GM23338 (cell line): ENCODE measurements around the gene ZC4H2. TPM values are rescaled to one million over a fixed set of nuclear protein-coding genes. Genes with fewer than 3 reads are reported as not detected.

Source experiments
- ATAC-seq: fragments of 200-7000 bp; cut with Tn5 transposase; 3 replicates; pipeline ENCODE4 v1.9.1; 2020
- DNase-seq: peaks from one replicate; pipeline ENCODE4 v3.0.0-alpha.2; 2015; ENCODE audit warnings: low spot score
- H2AFZ ChIP-seq: fragments of 200-600 bp; sonication (generic); 2 replicates; pipeline ENCODE4 v1.8.0; 2016; ENCODE audit warnings: antibody characterized with exemption, mild to moderate bottlenecking, moderate library complexity
- H3F3A ChIP-seq: fragments of 200-600 bp; sonication (generic); replicated peaks from 2 replicates; pipeline ENCODE4 v1.8.0; 2017; ENCODE audit warnings: antibody characterized with exemption, mixed run types, low read depth
- H3K27ac ChIP-seq: fragments of 200-600 bp; sonication (generic); 2 replicates; pipeline ENCODE4 v1.6.1; 2016; ENCODE audit warnings: low read depth
- H3K27me3 ChIP-seq: fragments of 200-600 bp; sonication (generic); 2 replicates; pipeline ENCODE4 v1.8.0; 2016; ENCODE audit warnings: mild to moderate bottlenecking, mixed run types, moderate library complexity; ENCODE audit not compliant: insufficient read depth
- H3K36me3 ChIP-seq: fragments of 200-600 bp; sonication (generic); 2 replicates; pipeline ENCODE4 v1.8.0; 2016; ENCODE audit warnings: mild to moderate bottlenecking; ENCODE audit not compliant: insufficient read depth
- H3K4me1 ChIP-seq: fragments of 200-600 bp; sonication (generic); 2 replicates; pipeline ENCODE4 v1.8.0; 2016; ENCODE audit warnings: mild to moderate bottlenecking, moderate library complexity; ENCODE audit not compliant: insufficient read depth
- H3K4me2 ChIP-seq: fragments of 200-600 bp; sonication (generic); 2 replicates; pipeline ENCODE4 v1.7.1; 2017; ENCODE audit warnings: mixed run types
- H3K4me3 ChIP-seq: fragments of 200-600 bp; sonication (generic); 2 replicates; pipeline ENCODE4 v1.6.1; 2016; ENCODE audit warnings: mixed run types
- H3K79me2 ChIP-seq: fragments of 200-600 bp; sonication (generic); replicated peaks from 2 replicates; pipeline ENCODE4 v1.8.0; 2017; ENCODE audit warnings: mild to moderate bottlenecking; ENCODE audit not compliant: insufficient read depth
- H3K9me2 ChIP-seq: fragments of 200-600 bp; sonication (generic); 2 replicates; pipeline ENCODE4 v1.8.0; 2017; ENCODE audit not compliant: insufficient read depth
- H4K20me1 ChIP-seq: fragments of 200-600 bp; sonication (generic); replicated peaks from 2 replicates; pipeline ENCODE4 v1.8.0; 2017; ENCODE audit warnings: mild to moderate bottlenecking; ENCODE audit not compliant: insufficient read depth
- H3K27ac Mint-ChIP-seq: 2 replicates; pipeline ENCODE4 v1.8.0; 2020; ENCODE audit warnings: inconsistent platforms, mild to moderate bottlenecking, moderate library complexity, mixed read lengths
- H3K27me3 Mint-ChIP-seq: 3 replicates; pipeline ENCODE4 v1.8.0; 2022; ENCODE audit warnings: low read depth, mild to moderate bottlenecking, moderate library complexity, mixed read lengths, inconsistent platforms; ENCODE audit not compliant: insufficient read depth, poor library complexity
- H3K36me3 Mint-ChIP-seq: 3 replicates; pipeline ENCODE4 v1.8.0; 2021; ENCODE audit warnings: low read depth, mild to moderate bottlenecking, inconsistent platforms, moderate library complexity, mixed read lengths
- H3K4me1 Mint-ChIP-seq: 3 replicates; pipeline ENCODE4 v1.8.0; 2020; ENCODE audit warnings: mild to moderate bottlenecking, inconsistent platforms, mixed read lengths
- H3K4me3 Mint-ChIP-seq: 3 replicates; pipeline ENCODE4 v1.8.0; 2021; ENCODE audit warnings: moderate library complexity, mild to moderate bottlenecking, inconsistent platforms, mixed read lengths
- H3K9me3 Mint-ChIP-seq: 3 replicates; pipeline ENCODE4 v1.8.0; 2020; ENCODE audit warnings: moderate library complexity, mild to moderate bottlenecking, inconsistent platforms, mixed read lengths
- EZH2 ChIP-seq: fragments of 200-600 bp; sonication (generic); IDR thresholded peaks from one replicate; pipeline ENCODE4 v1.8.0; 2017; ENCODE audit warnings: antibody characterized with exemption, mild to moderate bottlenecking, low read depth; ENCODE audit not compliant: unreplicated experiment
- EZH2phosphoT487 ChIP-seq: fragments of 200-600 bp; sonication (generic); IDR thresholded peaks from one replicate; pipeline ENCODE4 v1.8.1; 2018; ENCODE audit warnings: antibody characterized with exemption; ENCODE audit not compliant: unreplicated experiment
- JUNB ChIP-seq: IDR thresholded peaks from one replicate; pipeline ENCODE4 v1.6.1; 2016; ENCODE audit warnings: antibody characterized with exemption; ENCODE audit not compliant: unreplicated experiment
- ZNF114 ChIP-seq: fragments of 250-450 bp; sonication (Bioruptor Pico); IDR thresholded peaks from 2 replicates; pipeline ENCODE4 v1.5.0; 2020; ENCODE audit warnings: mild to moderate bottlenecking, moderate library complexity
- polyA plus RNA-seq: library from polyadenylated mRNA; unstranded; fragments of >200 nt; fragmentation: Nextera tagmentation; extraction: Ambion mirVana; gene quantifications from 2 replicates; pipeline ENCODE4 v1.2.1, GENCODE V29; 2016
- total RNA-seq: library from RNA; depleted of rRNA; stranded (reverse); fragments of >200 nt; shearing (Covaris generic); gene quantifications from 2 replicates; pipeline ENCODE4 v1.2.3, GENCODE V29; 2014
- TF ChIP-seq, protein P1 (sequence below), 2 experiments: fragments of 200-600 bp in 1 of 2; sonication (generic) in 1 of 2; conservative IDR thresholded peaks; 2 replicates each; pipeline versions ENCODE4 v1.5.1 to v1.6.1; 2016 to 2017; ENCODE audit warnings: antibody characterized with exemption in 2 of 2, low read depth in 2 of 2, mild to moderate bottlenecking in 2 of 2, moderate library complexity in 1 of 2

The ZC4H2 gene
- total and polyA plus RNA-seq, 2 experiments from 2014 or later = 17.4 to 28.3 TPM

DNA sequence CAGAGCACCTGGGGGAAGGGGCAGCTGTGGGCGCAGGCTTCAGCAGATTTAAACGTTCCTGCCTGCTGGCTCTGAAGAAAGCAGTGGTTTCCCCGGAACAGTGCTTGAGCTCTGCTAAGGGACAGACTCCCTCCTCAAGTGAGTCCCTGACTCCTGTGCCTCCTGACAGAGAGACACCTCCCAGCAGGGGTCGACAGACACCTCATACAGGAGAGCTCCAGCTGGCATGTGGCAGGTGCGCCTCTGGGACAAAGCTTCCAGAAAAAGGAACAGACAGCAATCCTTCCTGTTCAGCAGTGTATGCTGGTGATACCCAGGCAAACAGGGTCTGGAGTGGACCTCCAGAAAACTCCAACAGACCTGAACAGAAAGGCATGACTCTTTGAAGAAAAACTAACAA lies 68.1 kb downstream of the ZC4H2 start:
- Histone ChIP-seq H2AFZ (no peak overlapping the region), H3K9me2 (no peaks in the 10 kb centered on the region), H3K36me3 (no peaks in the 10 kb centered on the region), H3K4me1 (no peaks in the 10 kb centered on the region), H3F3A (no peaks in the 10 kb centered on the region), H3K4me2 (no peak overlapping the region), H3K27me3 (no peaks in the 10 kb centered on the region), H3K27ac (no peak overlapping the region), H3K4me3 (no peak overlapping the region), H4K20me1 (no peaks in the 10 kb centered on the region), H3K79me2 (no peaks in the 10 kb centered on the region)
- TF ChIP-seq, protein P1, sequence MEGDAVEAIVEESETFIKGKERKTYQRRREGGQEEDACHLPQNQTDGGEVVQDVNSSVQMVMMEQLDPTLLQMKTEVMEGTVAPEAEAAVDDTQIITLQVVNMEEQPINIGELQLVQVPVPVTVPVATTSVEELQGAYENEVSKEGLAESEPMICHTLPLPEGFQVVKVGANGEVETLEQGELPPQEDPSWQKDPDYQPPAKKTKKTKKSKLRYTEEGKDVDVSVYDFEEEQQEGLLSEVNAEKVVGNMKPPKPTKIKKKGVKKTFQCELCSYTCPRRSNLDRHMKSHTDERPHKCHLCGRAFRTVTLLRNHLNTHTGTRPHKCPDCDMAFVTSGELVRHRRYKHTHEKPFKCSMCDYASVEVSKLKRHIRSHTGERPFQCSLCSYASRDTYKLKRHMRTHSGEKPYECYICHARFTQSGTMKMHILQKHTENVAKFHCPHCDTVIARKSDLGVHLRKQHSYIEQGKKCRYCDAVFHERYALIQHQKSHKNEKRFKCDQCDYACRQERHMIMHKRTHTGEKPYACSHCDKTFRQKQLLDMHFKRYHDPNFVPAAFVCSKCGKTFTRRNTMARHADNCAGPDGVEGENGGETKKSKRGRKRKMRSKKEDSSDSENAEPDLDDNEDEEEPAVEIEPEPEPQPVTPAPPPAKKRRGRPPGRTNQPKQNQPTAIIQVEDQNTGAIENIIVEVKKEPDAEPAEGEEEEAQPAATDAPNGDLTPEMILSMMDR (conservative IDR thresholded peaks at IDR 0.05; ENCODE audit: low read depth in 2 of 2) = peak in 1 of 2 experiments; percentile 27; a peak in 2 of 4 replicates
- TF ChIP-seq EZH2phosphoT487 (no peak), ZNF114 (no peak)
- H3K27ac Mint-ChIP-seq = no peak overlapping the region
- no peak for DNase-seq
- H3K4me1 Mint-ChIP-seq = no peaks in the 10 kb centered on the region
- H3K27me3 Mint-ChIP-seq = peaks cover 5% of the 10 kb centered on the region
- H3K4me3 Mint-ChIP-seq = no peak overlapping the region
- no peak for ATAC-seq
- peaks cover 65% of the 10 kb centered on the region for H3K36me3 Mint-ChIP-seq
- peaks cover 6% of the 10 kb centered on the region for H3K9me3 Mint-ChIP-seq

DNA sequence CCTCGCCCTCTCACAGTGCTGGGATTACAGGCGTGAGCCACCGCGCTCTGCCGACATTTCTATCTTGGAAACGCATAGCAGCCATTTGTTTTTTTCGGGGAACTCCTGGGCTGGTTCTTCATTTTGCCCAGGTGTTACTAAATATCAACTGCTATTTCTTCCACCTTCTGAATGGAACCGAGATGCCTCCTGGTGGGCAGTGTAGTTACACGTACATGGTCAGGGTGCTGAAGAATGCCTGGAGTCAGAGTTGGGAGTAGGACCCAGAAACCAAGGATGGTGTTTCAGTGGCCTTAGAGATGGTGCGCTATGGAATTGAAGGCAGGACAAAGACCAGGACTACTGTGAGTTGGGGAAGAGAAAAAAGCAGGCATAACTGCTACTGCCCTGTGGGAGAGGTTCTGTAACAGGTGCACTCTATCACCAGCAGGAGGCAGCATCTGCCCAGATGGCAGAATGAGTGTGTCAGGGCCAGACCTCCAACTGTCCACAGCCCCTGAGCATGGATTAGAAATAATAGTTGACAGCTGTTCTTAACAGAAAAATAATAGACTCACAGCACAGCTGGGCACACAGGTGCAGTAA lies 81.7 kb downstream of the ZC4H2 start:
- H3K4me1 Mint-ChIP-seq = no peaks in the 10 kb centered on the region
- Histone ChIP-seq H3F3A (no peaks in the 10 kb centered on the region), H2AFZ (peak overlapping the region; percentile 78), H3K4me1 (no peaks in the 10 kb centered on the region), H3K4me2 (no peak overlapping the region), H3K79me2 (no peaks in the 10 kb centered on the region), H3K36me3 (no peaks in the 10 kb centered on the region), H3K27ac (no peak overlapping the region), H3K27me3 (no peaks in the 10 kb centered on the region), H3K4me3 (no peak overlapping the region), H3K9me2 (no peaks in the 10 kb centered on the region), H4K20me1 (no peaks in the 10 kb centered on the region)
- H3K27me3 Mint-ChIP-seq = no peaks in the 10 kb centered on the region
- ATAC-seq (peak; percentile 94), DNase-seq (peak; percentile 64)
- TF ChIP-seq ZNF114 (no peak), EZH2 (no peak), JUNB (no peak)
- TF ChIP-seq, protein P1 (conservative IDR thresholded peaks at IDR 0.05; ENCODE audit: low read depth in 2 of 2) = peak; percentile 64 to 77
- H3K4me3 Mint-ChIP-seq = no peak overlapping the region
- H3K36me3 Mint-ChIP-seq = peaks cover 6% of the 10 kb centered on the region; the same call in 1 of the 3 replicates
- H3K9me3 Mint-ChIP-seq = peaks cover 22% of the 10 kb centered on the region
- 0 out of 2 replicates have a peak overlapping the region, but pooled peaks have one; percentile 62 for H3K27ac Mint-ChIP-seq
